GM12872 (cell line): ENCODE measurements around the gene QSOX2.

Experiments
- TF ChIP-seq, protein P1 (sequence below): IDR thresholded peaks from 3 replicates; pipeline ENCODE4 v1.5.1; 2011; ENCODE audit warnings: low read depth, mild to moderate bottlenecking, low read length, moderate library complexity; ENCODE audit not compliant: insufficient read depth

Gene QSOX2

DNA sequence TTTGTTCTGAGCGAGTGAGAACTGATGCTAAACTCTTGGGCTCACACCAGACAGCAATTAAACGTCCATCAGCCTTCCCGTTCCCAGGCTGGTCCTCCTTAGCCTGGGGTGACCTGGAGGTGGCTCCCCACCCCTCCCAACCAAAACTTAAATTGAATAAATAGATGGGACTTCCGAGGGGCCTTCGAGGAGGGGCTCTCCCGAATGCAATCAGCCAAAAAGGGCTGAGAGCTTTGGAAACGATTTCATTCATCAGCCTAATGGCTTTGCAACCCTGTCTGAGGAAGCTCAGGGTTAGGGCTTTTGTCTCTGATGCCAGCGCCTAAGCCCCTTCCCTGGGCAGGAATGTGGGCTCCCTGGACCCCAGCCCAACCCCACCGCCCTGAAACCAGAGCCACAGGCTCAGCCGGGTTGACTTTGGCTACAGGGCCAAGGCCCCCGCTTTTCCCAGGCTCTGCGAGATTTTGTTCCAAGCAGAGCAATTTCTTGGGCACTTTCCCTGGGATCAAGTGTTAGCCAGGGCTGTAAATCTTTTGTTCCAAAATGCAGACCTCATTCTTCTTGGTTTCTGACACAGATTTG, 69.9 kb downstream of the QSOX2 start:
- TF ChIP-seq, protein P1, sequence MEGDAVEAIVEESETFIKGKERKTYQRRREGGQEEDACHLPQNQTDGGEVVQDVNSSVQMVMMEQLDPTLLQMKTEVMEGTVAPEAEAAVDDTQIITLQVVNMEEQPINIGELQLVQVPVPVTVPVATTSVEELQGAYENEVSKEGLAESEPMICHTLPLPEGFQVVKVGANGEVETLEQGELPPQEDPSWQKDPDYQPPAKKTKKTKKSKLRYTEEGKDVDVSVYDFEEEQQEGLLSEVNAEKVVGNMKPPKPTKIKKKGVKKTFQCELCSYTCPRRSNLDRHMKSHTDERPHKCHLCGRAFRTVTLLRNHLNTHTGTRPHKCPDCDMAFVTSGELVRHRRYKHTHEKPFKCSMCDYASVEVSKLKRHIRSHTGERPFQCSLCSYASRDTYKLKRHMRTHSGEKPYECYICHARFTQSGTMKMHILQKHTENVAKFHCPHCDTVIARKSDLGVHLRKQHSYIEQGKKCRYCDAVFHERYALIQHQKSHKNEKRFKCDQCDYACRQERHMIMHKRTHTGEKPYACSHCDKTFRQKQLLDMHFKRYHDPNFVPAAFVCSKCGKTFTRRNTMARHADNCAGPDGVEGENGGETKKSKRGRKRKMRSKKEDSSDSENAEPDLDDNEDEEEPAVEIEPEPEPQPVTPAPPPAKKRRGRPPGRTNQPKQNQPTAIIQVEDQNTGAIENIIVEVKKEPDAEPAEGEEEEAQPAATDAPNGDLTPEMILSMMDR = no peak

- TF ChIP-seq, protein P1 = no peak
Measured at GRCh38 chr9:136174779-136175615, 70.6 kb downstream of the QSOX2 start.

DNA sequence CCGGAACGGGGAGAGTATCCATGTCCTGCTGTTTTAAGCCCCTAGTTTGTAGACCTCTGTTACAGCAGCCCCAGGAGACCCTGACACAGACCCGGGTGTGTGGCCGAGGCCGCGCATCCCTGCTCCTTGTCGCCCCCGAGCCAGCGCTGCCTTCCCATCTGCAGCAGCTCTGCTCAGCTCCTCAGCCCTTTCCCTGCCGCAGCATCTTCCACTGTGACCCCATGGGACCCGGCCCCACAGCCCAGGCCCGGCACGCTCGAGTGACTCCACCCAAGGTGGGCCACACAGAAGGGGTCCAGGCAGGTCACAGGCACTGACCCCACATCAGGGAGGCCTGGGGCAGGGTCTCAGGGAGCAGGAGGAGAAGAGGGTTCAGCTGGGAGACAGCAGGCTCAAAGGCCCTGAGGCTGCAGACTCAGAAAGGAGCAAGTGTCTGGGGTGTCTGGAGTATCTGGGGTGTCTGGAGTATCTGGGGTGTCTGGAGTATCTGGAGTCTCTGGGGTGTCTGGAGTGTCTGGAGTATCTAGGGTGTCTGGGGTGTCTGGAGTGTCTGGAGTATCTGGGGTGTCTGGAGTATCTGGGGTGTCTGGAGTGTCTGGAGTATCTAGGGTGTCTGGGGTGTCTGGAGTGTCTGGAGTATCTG, 71.8 kb downstream of the QSOX2 start:
- TF ChIP-seq, protein P1 = no peak

DNA sequence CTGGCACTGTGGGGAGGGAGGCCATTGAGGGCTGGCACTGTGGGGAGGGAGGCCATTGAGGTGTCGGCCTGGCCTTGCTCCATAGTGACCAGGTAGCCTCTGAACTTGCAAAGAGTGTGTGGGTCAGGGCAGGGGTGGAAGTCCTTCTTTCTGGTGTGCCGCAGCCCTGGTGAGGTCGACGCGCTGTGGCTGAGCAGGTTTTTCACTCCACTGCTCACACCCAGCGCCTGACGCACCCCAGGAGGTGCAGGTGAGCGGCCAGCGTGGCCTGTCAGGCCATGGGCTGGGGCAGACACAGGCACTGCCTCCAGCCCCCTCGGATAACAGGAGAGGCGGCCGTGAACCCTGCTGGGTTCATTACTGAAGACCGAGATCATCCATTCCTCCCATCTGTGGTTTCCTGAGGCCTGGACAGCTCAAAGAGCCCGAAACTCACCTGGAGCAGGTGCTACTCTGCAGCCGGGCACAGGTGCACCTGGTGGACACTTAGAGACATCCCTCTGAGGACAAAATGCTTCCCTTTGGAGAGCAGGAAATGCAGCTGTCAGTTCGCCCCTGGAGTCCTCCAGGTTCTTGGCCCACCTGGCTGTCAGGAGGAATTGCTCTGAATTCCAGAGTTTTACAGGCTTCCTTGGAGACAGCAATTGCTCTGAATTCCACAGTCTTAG, 73.1 kb downstream of the QSOX2 start:
- TF ChIP-seq, protein P1 = no peak

- TF ChIP-seq, protein P1 = no peak
Measured at GRCh38 chr9:136171801-136172411, 73.7 kb downstream of the QSOX2 start.

DNA sequence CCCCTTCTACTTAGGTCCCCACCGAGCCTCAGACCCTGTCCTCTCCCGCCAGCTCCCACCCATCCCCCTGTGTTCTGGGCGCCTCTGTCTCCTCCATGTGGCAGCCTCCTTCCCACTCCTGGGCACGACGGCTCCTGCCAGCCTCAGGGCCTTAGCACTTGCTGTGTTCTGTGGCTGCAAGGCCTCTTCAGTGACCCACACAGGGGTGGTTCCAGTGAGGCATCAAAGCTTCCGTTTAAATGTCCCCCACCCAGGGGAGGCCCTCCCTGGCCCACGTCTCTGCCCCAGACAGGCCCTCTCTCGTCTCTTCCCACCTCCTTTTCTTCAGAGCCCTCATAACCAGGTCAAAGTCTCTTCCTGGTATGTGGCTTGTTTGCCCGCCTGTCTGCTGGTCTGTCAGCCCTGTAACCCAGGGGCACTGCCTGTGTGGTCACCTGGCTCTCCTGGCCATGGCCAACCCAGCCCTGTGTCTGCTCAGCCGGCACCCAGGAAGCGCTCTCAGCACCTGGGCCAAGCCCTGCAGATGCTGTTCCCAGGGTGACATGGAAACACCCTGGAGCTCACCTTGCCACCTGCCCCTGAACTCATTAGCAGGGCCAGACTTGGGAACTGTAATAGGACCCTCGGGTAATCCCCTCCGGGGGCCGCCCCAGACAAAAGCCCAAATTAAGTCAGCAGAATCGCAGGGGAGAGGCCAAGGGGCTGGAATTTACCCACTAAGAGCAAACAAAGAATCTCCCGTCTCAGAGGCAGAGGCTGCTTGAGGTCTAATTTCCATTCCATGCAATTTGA, 74.4 kb downstream of the QSOX2 start:
- TF ChIP-seq, protein P1 = no peak
